Activated T-helper 1 cell treated with anti-CD3 and anti-CD28 coated beads, Interleukin-12 subunit alpha, Interleukin-12 subunit beta, Interleukin-2, Interleukin-4 antibody, amounts not matched to agents 30 ng/mL and 10 ng/mL and 1 ng/mL, durations not matched to agents 14 hours and 24 hours and 36 hours (primary cell): ENCODE measurements around the gene ZC3H7B. TPM values are rescaled to one million over a fixed set of nuclear protein-coding genes. Genes with fewer than 3 reads are reported as not detected.
A peak's percentile ranks its signal among the peaks of the same experiment; 100 is the strongest.
"Not testable (repeated sequence)": the region's sequence is repeated elsewhere in the genome, so short reads cannot be mapped to it uniquely, and the experiment has no call there.

ENCODE experiments used
- DNase-seq: peaks from one replicate; pipeline ENCODE4 v3.0.0; 2021; ENCODE audit warnings: low spot score
- H3K27ac Mint-ChIP-seq: one replicate; pipeline ENCODE4 v1.8.0; 2021; ENCODE audit warnings: mild to moderate bottlenecking, mixed read lengths
- H3K27me3 Mint-ChIP-seq: one replicate; pipeline ENCODE4 v1.8.0; 2022; ENCODE audit warnings: mild to moderate bottlenecking, moderate library complexity, mixed read lengths; ENCODE audit not compliant: insufficient read depth
- H3K36me3 Mint-ChIP-seq: one replicate; pipeline ENCODE4 v1.8.0; 2021; ENCODE audit warnings: low read depth, mixed read lengths
- H3K4me1 Mint-ChIP-seq: one replicate; pipeline ENCODE4 v1.8.0; 2021; ENCODE audit warnings: low read depth, mixed read lengths
- H3K4me3 Mint-ChIP-seq: one replicate; pipeline ENCODE4 v1.8.0; 2021; ENCODE audit warnings: mild to moderate bottlenecking, moderate library complexity, mixed read lengths
- H3K9me3 Mint-ChIP-seq: one replicate; pipeline ENCODE4 v1.8.0; 2021; ENCODE audit warnings: mixed read lengths
- intact Hi-C: fragments of 100-400 bp; cut with micrococcal nuclease; formaldehyde crosslinking; loops from one replicate; pipeline ENCODE4 v1.15.1; 2024
- total RNA-seq: library from RNA; stranded (reverse); gene quantifications from 2 replicates; pipeline ENCODE4 v1.2.3, GENCODE V29; 2022

The ZC3H7B gene
- total RNA-seq, 1 donor from 2014 or later = 77.1 TPM

DNA sequence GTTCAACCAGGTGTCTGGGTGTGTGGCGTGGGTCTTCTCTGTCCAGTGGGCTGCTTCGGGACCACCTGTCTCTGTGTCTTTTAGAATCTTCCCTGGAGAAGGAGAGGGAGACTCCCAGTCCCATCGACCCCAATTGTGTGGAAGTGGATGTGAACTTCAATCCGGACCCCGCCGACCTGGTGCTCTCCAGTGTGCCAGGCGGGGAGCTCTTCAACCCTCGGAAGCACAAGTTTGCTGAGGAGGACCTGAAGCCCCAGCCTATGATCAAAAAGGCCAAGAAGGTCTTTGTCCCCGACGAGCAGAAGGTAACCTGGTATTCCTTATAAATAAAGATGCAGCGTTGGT, 92.7 kb downstream of the ZC3H7B start:
- Mint-ChIP-seq H3K4me3 (no peak overlapping the region), H3K27ac (no peak overlapping the region), H3K27me3 (no peaks in the 10 kb centered on the region), H3K9me3 (no peaks in the 10 kb centered on the region), H3K4me1 (no peaks in the 10 kb centered on the region), H3K36me3 (peaks cover 4% of the 10 kb centered on the region)
- intact Hi-C loops = no loop called here
- DNase-seq = no peak

DNA sequence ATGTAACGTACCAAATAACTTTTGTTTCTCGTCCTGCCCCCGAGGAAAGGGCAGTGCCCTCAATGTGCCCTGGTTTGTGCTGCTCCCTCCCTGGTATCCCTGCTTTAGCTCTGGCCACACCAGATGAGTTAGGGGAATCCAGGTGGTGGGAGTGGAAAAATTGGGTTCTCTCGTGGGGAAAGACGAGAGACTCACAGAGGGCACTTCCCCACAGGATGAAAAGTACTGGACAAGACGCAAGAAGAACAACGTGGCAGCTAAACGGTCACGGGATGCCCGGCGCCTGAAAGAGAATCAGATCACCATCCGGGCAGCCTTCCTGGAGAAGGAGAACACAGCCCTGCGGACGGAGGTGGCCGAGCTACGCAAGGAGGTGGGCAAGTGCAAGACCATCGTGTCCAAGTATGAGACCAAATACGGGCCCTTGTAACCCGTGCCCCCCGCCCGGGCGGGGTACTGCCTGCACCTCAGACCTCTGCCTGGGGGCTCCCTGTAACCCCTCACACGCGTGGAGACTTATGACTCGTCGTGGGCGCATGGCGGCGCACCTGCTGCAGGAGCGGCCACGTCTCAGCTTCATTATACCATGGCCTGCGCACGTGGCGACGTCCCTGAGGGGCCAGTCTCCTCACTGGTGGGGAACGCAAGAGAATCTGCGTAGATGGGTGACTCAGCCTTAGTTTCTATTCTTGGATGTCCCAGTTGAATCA, 94.4 kb downstream of the ZC3H7B start:
- intact Hi-C loops = no loop called here
- Mint-ChIP-seq H3K9me3 (no peaks in the 10 kb centered on the region), H3K36me3 (peaks cover 4% of the 10 kb centered on the region), H3K4me3 (no peak overlapping the region), H3K4me1 (no peaks in the 10 kb centered on the region), H3K27me3 (no peaks in the 10 kb centered on the region), H3K27ac (no peak overlapping the region)
- no peak for DNase-seq

DNA sequence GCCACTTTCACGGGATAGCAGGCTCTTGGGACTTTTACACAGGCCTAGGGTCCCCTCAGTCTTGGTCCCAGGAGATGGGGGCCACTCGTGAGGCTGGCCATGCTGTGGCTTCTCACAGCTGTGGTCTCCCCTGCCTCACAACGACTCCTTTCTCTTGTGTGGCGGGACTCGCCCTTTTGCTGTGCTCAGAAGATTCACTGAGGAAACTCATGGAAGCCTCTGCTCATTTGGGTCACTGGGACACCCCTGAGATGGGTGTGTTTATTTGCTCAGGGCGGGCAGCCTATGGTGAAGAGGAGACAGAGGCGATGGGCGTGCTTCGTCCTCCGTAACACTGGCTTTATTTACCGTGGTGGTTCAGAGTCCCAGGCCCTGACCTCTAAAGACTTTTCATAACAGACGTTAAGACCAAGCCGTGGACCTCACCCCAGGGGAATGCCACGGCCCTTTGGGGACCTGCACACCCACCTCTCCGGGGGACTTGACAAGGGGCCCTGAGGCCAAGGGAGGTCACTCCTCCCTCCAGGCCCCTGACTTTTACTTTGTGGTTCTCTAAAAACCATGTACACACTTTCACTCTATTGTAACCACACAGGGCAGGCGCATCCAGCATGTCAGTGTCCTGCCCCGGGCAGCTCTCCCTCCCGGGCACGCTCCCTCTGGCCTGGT, 96.0 kb downstream of the ZC3H7B start:
- no peak for DNase-seq
- intact Hi-C loops = no loop called here
- Mint-ChIP-seq H3K27me3 (peaks cover 2% of the 10 kb centered on the region), H3K36me3 (peaks cover 4% of the 10 kb centered on the region), H3K9me3 (no peaks in the 10 kb centered on the region), H3K4me3 (no peak overlapping the region), H3K27ac (no peak overlapping the region), H3K4me1 (no peaks in the 10 kb centered on the region)

DNA sequence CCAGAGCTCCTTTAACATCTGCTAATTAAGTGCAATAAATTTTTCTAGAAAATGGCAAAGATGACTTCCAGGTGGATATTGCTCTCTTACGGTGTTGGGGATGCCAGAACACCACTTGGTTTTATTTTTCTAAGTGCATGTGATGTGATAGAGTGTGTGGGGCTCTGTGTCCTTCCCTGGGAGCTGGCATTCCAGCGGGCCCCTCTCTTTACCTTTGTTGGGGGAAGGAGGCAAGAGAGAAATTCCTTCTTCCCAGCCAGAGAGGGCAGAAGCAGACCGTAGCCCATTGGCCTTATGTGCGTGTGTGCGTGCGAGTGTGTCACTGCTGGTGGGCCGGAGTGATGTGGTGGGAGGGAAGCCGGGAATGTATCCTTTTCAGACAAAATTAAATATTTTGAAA, 97.6 kb downstream of the ZC3H7B start:
- H3K4me1 Mint-ChIP-seq = peaks cover 5% of the 10 kb centered on the region
- intact Hi-C loops = no loop called here
- H3K36me3 Mint-ChIP-seq = peaks cover 4% of the 10 kb centered on the region
- peaks cover 2% of the 10 kb centered on the region for H3K27me3 Mint-ChIP-seq
- no peak overlapping the region for H3K27ac Mint-ChIP-seq
- no peaks in the 10 kb centered on the region for H3K9me3 Mint-ChIP-seq
- no peak overlapping the region for H3K4me3 Mint-ChIP-seq
- DNase-seq = no peak

DNA sequence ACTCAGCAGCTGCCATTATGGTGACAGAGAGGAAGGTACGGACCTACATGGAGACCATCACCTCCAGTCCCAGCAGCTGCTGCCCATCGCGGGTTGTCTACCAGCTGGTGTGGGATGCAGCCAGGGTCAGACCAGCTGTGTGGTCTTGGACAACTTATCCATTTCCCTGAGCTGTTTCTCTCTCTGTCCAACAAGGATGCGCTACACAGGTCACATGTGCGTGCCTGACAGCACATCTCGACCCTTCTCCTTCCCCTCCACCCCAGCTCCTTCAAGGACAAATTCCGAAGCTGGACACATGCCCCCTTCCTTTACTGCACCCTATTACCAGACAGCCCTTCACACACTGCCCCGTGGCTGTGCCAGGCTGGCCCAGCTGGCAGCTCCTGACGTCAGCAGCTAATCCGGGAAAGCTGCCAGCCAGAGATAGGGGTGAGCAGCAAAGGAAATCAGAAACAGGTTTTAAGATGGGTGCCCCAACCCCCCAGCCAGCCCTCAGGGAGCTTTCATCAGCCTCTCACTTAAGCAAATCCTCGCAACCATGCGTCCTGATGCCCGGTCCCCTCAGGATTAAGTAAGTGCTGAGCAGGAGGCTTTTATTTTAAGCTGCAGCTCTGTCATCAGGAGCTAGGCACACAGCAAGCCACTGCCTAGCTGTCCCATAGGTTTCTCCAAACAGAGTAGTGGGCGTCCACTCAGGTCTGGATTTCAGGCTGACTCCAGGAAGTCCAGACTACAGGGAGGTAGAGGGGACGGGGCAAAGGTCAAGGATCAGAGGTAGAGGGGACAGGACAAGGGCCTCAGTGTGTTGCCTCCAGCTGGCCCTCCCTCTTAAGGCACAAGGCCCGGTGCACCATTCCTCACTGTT, 100.7 kb downstream of the ZC3H7B start:
- peaks cover 2% of the 10 kb centered on the region for H3K27me3 Mint-ChIP-seq
- H3K4me1 Mint-ChIP-seq = peaks cover 11% of the 10 kb centered on the region
- intact Hi-C loops = loop anchor here (5.0 kb wide), 1 partner anchor 185 kb away; the partner anchor contains the start of gene PMM1
- peaks cover 4% of the 10 kb centered on the region for H3K36me3 Mint-ChIP-seq
- H3K27ac Mint-ChIP-seq = no peak overlapping the region
- no peak overlapping the region for H3K4me3 Mint-ChIP-seq
- no peak for DNase-seq
- H3K9me3 Mint-ChIP-seq = no peaks in the 10 kb centered on the region

DNA sequence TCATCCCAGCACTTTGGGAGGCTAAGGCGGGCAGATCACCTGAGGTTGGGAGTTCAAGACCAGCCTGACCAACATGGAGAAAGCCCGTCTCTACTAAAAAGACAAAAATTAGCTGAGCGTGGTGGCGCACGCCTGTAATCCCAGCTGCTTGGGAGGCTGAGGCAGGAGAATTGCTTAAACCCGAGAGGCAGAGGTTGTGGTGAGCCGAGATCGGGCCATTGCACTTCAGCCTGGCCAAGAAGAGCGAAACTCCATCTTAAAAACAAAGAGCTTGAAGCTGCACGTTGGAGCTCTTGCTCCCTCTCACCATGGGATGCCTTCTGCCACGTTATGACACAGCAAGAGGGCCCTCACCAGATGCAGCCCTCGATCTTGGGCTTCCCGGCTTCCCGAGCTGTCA, 101.5 kb downstream of the ZC3H7B start:
- intact Hi-C loops = loop anchor here (1.0 to 5.0 kb wide), 4 partner anchors 41 to 184 kb away; partner anchors contain the start of genes PHF5A and PMM1
- H3K27me3 Mint-ChIP-seq, H3K4me3 Mint-ChIP-seq, DNase-seq, H3K9me3 Mint-ChIP-seq, H3K36me3 Mint-ChIP-seq, H3K27ac Mint-ChIP-seq: not testable (repeated sequence)
- H3K4me1 Mint-ChIP-seq = peaks cover 11% of the 10 kb centered on the region

DNA sequence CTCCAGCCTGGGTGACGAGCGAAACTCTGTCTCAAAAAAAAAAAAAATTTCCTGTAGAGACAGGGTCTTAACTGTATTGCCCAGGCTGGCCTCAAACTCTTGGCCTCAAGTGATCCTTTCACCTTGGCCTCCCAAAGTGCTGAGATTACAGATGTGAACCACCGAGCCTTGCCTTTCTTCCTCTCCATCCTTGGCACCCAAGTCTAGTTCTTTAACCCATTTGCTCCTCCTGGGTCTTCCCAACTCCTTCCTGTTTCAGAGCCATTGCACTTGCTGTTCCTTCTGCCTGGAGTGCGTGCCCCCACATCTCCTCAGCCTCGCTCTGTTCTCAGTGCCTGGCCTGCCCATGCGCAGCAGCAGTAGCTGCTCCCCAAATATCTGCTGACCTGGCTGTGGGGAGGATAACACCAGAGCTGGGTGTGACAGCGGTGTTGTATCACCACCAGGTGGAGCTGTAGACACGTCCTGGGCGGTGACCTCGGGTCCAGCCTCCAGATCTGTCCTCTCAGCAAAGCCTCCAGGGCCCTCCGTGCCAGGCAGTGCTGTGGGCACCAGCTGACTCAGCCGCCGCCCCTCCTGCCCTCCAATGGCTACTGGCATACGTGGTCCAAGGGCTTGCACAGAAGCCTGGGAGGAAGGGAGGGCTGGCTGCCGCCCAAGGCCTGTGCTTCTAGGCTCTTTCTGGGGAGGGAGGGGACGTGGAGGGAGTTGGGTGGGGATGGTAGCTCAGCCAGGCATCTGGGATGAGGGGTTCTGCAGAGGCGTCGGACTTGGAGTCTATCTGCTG, 102.4 kb downstream of the ZC3H7B start:
- intact Hi-C loops = loop anchor here (1.0 to 5.0 kb wide), 6 partner anchors 41 to 184 kb away; partner anchors contain the start of genes PHF5A and PMM1
- Mint-ChIP-seq H3K36me3 (no peaks in the 10 kb centered on the region), H3K27ac (peak overlapping the region; percentile 32), H3K9me3 (no peaks in the 10 kb centered on the region), H3K27me3 (peaks cover 2% of the 10 kb centered on the region), H3K4me1 (peaks cover 11% of the 10 kb centered on the region), H3K4me3 (no peak overlapping the region)
- peak; percentile 79 for DNase-seq

DNA sequence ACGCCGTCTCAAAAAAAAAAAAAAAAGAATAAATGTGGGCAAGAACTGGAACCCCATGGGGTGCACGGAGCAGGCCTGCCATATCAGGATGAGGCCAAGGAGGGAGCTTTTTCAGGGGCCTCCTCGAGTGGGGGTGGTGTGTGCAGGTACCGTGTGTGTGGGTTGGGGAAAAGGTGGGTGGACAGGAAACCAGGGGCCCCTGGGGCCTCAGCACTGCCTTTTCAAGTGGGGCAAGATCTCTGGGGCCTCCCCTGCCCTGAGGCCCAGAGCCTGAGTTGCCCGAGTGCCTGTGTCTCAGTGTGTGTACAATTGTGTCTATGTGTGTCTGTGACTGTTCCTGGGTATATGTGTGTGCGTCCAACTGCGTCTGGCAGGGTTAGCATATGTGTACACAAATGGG, 104.3 kb downstream of the ZC3H7B start:
- H3K9me3 Mint-ChIP-seq = no peaks in the 10 kb centered on the region
- peaks cover 11% of the 10 kb centered on the region for H3K4me1 Mint-ChIP-seq
- H3K4me3 Mint-ChIP-seq = no peak overlapping the region
- intact Hi-C loops = no loop called here
- peaks cover 2% of the 10 kb centered on the region for H3K27me3 Mint-ChIP-seq
- peak overlapping the region; percentile 44 for H3K27ac Mint-ChIP-seq
- DNase-seq = no peak
- no peaks in the 10 kb centered on the region for H3K36me3 Mint-ChIP-seq

DNA sequence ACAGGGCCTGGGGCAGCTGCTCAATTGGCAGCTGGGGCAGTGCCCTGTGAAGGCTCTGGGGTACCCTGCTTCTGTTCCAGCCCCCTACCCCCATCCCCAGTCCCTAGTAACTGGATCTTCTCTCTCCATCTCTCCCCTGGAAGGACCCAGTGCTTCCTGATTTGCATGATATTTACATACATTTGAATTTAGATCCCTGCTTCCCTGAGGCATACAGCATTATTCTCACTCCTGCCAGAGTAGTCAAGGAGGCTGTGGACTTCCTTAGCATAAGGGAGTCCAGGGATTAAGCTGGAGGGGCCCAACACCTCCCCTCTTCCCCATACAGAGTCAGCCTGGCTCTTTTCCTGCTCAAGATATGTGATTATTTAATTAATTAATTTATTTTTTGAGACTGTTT, 105.1 kb downstream of the ZC3H7B start:
- intact Hi-C loops = no loop called here
- Mint-ChIP-seq H3K27me3 (peaks cover 2% of the 10 kb centered on the region), H3K4me3 (no peak overlapping the region), H3K36me3 (no peaks in the 10 kb centered on the region), H3K27ac (no peak overlapping the region), H3K9me3 (no peaks in the 10 kb centered on the region), H3K4me1 (peaks cover 12% of the 10 kb centered on the region)
- no peak for DNase-seq

DNA sequence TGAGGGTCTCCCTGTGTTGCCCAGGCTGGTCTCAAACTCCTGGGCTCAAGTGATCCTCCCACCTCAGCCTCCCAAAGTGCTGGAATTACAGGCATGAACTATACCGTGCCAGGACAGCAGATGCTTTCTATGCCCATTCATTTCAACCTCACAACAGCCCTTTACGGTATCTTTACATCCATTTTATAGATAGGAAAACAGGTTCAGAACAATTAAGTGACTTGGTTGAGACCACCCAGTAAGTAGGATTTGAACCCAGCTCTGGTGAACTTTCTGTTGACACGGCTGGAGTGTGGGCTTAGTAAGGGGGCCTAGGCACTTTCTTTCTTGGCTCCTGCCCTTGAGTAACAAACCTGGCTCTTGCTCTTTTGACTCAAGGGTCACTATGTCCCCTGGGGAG, 106.1 kb downstream of the ZC3H7B start:
- H3K9me3 Mint-ChIP-seq = no peaks in the 10 kb centered on the region
- H3K27me3 Mint-ChIP-seq = no peaks in the 10 kb centered on the region
- no peak overlapping the region for H3K4me3 Mint-ChIP-seq
- intact Hi-C loops = no loop called here
- no peak for DNase-seq
- peak overlapping the region; percentile 18 for H3K27ac Mint-ChIP-seq
- H3K4me1 Mint-ChIP-seq = peaks cover 19% of the 10 kb centered on the region
- H3K36me3 Mint-ChIP-seq = no peaks in the 10 kb centered on the region

DNA sequence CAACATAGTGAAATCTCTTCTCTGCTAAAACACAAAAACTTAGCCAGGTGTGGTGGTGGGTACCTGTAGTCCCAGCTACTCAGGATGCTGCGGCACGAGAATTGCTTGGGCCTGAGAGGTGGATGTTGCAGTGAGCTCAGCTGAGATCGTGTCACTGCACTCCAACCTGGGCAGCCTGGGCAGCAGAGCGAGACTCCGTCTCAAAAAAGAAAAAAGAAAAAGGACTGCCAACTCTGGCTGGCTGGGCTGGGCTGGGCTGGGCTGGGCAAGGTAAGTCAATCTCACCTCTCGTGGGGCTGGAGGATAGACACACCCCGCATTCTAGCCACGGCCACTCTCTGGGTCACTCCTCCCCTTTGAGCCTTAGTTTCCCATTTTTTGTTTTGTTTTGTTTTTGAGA, 107.3 kb downstream of the ZC3H7B start:
- Mint-ChIP-seq H3K4me3 (no peak overlapping the region), H3K4me1 (peaks cover 20% of the 10 kb centered on the region), H3K27ac (no peak overlapping the region), H3K27me3 (no peaks in the 10 kb centered on the region), H3K36me3 (no peaks in the 10 kb centered on the region), H3K9me3 (no peaks in the 10 kb centered on the region)
- intact Hi-C loops = no loop called here
- DNase-seq = no peak
